SK-N-SH (cell line): ENCODE data around the gene TRPV3.

Experiments used
- EP300 ChIP-seq, 2 experiments: IDR thresholded peaks; 2 replicates each; pipeline versions ENCODE4 v1.4.0 to v1.6.1; 2012; ENCODE audit warnings: borderline replicate concordance in 1 of 2, low read depth in 1 of 2, low read length in 1 of 2
- EZH2phosphoT487 ChIP-seq: fragments of 200-600 bp; sonication (generic); IDR thresholded peaks from 2 replicates; pipeline ENCODE4 v1.6.1; 2017; ENCODE audit warnings: low read depth, mixed run types, mild to moderate bottlenecking, antibody characterized with exemption, moderate library complexity, borderline replicate concordance
- POLR2AphosphoS5 ChIP-seq: IDR thresholded peaks from 2 replicates; pipeline ENCODE4 v1.6.1; 2012; ENCODE audit warnings: low read depth, low read length
- RCOR1 ChIP-seq: fragments of 150-350 bp; IDR thresholded peaks from 2 replicates; pipeline ENCODE4 v1.6.1; 2017; ENCODE audit warnings: antibody characterized with exemption, low read length
- SIN3A ChIP-seq: IDR thresholded peaks from 2 replicates; pipeline ENCODE4 v1.6.1; 2012; ENCODE audit warnings: low read depth, mild to moderate bottlenecking, low read length, moderate library complexity, borderline replicate concordance
- TAF1 ChIP-seq: IDR thresholded peaks from 2 replicates; pipeline ENCODE4 v1.6.1; 2012; ENCODE audit warnings: low read depth, mild to moderate bottlenecking, low read length, moderate library complexity, borderline replicate concordance
- YY1 ChIP-seq: IDR thresholded peaks from 2 replicates; pipeline ENCODE4 v1.4.0; 2012; ENCODE audit warnings: low read depth, mild to moderate bottlenecking
- TF ChIP-seq, protein P1 (sequence below): fragments of 200-600 bp; sonication (generic); IDR thresholded peaks from 2 replicates; pipeline ENCODE4 v1.6.1; 2017; ENCODE audit warnings: antibody characterized with exemption, mild to moderate bottlenecking, moderate library complexity
- TF ChIP-seq, protein P2 (sequence below): IDR thresholded peaks from 2 replicates; pipeline ENCODE4 v1.4.0; 2012; ENCODE audit warnings: low read depth, borderline replicate concordance
- TF ChIP-seq, protein P3 (sequence below): IDR thresholded peaks from 2 replicates; pipeline ENCODE4 v1.4.0; 2012; ENCODE audit warnings: low read depth

DNA sequence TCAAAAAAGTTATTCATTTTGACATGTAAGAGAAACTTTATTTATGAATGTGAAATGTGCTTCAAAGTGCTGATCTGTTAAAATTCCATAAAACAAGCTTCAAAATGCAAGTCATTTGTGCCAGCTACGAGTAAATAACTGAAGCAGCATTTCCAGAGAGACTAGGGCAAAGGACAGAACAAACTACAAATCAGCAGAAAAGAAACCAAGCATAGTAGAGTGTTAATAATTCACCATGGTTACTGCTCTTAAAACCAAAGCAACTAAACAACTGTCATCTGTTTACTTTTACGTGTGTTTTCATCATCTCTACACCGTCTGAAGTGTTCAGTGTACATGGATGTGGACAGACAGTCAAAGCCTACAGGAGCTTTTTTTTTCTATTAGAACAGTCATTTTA, 83.4 kb downstream of the TRPV3 start:
- TF ChIP-seq EP300 (IDR thresholded peaks at IDR 0.05; ENCODE audit: borderline replicate concordance in 1 of 2, low read depth in 1 of 2, low read length in 1 of 2) (no peak), POLR2AphosphoS5 (no peak), TAF1 (no peak), RCOR1 (no peak), YY1 (no peak), SIN3A (no peak), EZH2phosphoT487 (no peak)
- TF ChIP-seq, protein P1, sequence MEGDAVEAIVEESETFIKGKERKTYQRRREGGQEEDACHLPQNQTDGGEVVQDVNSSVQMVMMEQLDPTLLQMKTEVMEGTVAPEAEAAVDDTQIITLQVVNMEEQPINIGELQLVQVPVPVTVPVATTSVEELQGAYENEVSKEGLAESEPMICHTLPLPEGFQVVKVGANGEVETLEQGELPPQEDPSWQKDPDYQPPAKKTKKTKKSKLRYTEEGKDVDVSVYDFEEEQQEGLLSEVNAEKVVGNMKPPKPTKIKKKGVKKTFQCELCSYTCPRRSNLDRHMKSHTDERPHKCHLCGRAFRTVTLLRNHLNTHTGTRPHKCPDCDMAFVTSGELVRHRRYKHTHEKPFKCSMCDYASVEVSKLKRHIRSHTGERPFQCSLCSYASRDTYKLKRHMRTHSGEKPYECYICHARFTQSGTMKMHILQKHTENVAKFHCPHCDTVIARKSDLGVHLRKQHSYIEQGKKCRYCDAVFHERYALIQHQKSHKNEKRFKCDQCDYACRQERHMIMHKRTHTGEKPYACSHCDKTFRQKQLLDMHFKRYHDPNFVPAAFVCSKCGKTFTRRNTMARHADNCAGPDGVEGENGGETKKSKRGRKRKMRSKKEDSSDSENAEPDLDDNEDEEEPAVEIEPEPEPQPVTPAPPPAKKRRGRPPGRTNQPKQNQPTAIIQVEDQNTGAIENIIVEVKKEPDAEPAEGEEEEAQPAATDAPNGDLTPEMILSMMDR = no peak
- TF ChIP-seq, protein P2, sequence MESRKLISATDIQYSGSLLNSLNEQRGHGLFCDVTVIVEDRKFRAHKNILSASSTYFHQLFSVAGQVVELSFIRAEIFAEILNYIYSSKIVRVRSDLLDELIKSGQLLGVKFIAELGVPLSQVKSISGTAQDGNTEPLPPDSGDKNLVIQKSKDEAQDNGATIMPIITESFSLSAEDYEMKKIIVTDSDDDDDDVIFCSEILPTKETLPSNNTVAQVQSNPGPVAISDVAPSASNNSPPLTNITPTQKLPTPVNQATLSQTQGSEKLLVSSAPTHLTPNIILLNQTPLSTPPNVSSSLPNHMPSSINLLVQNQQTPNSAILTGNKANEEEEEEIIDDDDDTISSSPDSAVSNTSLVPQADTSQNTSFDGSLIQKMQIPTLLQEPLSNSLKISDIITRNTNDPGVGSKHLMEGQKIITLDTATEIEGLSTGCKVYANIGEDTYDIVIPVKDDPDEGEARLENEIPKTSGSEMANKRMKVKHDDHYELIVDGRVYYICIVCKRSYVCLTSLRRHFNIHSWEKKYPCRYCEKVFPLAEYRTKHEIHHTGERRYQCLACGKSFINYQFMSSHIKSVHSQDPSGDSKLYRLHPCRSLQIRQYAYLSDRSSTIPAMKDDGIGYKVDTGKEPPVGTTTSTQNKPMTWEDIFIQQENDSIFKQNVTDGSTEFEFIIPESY = no peak
- TF ChIP-seq, protein P3, sequence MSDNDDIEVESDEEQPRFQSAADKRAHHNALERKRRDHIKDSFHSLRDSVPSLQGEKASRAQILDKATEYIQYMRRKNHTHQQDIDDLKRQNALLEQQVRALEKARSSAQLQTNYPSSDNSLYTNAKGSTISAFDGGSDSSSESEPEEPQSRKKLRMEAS = no peak
